NCI-H345 (cell line): ENCODE results near the gene CCDC154.

Experiments
- DNase-seq: peaks from one replicate; lab custom pipeline; 2025; lab: John Stamatoyannopoulos, UW

The CCDC154 gene

DNA sequence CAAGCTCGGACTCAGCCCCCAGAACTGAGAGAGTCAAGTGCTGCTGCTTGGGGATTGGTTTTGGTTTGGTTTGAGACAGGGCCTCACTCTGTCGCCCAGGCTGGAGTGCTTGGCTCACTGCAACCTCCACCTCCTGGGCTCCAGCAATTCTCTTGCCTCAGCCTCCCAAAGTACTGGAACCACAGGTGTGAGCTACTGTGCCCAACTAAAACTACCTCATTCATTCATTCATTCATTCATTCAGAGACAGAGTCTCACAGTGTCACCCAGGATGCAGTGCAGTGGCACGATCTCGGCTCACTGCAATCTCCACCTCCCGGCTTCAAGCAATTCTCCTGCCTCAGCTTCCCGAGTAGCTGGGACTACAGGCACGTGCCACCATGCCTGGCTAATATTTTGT lies 54.6 kb downstream of the CCDC154 start:
- DNase-seq, result no peak

DNA sequence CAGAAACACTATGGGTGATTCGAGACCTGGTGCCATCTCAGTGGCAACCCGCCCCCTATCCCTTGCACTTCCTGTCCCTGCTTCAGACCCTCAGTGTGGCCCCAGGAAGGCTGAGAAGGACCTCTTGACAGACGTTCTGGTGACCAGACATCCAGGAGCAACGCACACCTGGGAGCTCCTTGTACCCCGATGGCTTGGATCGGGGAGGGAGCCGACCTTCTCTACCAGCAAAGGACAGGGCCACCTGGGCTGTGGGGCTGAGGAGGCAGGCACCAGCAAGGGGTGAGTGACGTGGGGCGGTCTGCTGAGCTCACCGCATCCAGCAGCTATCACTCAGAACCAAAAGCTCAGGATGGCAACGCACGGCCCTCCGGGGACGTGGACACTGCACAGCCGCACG lies 57.0 kb downstream of the CCDC154 start:
- DNase-seq, result no peak

DNA sequence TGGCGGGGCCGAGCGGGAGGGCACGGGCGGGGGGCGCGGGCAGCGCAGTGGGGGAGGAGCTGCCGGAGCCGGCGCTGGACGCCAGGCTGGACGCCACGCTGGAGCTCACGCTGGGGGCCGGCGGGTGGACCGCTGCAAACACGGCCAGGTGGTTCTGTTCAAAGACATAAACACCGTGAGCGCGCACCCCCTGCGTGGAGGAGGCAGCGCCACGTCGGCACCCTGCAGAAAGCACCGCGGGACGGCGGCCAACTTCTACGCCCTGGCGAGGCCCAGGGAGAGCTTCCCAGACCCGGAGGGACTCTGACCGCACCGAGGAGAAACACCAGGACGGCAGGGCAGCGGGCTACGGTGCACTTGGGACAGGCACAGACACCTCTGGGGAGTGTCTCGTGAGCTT lies 59.1 kb downstream of the CCDC154 start:
- no peak for DNase-seq
